ENCODE results near the gene VRK2.

The VRK2 gene

GRCh38 chr2:58204195-58204959, 157.8 kb downstream of the VRK2 start:
- no peak for TF ChIP-seq EZH2phosphoT487 (conservative IDR thresholded peaks at IDR 0.05; ENCODE audit: low read length)
- TF ChIP-seq CTCF (IDR thresholded peaks at IDR 0.05; ENCODE audit: insufficient read depth, low read length, poor library complexity, severe bottlenecking): no peak
- Histone ChIP-seq H3K9me2 (replicated peaks; ENCODE audit: insufficient read depth, low read length) (no peaks in the 10 kb centered on the region), H3K9me3 (ENCODE audit: insufficient read depth, low read length) (no peaks in the 10 kb centered on the region), H2AFZ (ENCODE audit: low read depth, low read length, severe bottlenecking) (no peak overlapping the region), H3K79me2 (ENCODE audit: insufficient read depth, low read length) (no peaks in the 10 kb centered on the region), H3K4me3 (ENCODE audit: insufficient read depth, low read length, poor library complexity, severe bottlenecking) (no peak overlapping the region), H3K36me3 (ENCODE audit: low read length) (peaks cover 22% of the 10 kb centered on the region; the same call in 1 of the 2 replicates), H4K20me1 (ENCODE audit: low read depth, low read length) (no peaks in the 10 kb centered on the region), H3K27me3 (ENCODE audit: low read length) (no peaks in the 10 kb centered on the region), H3K4me2 (ENCODE audit: low read depth, low read length, poor library complexity, severe bottlenecking) (no peak overlapping the region), H3K9ac (ENCODE audit: low read length) (no peak overlapping the region), H3F3A (ENCODE audit: insufficient read depth) (no peaks in the 10 kb centered on the region), H3K27ac (ENCODE audit: low read depth, low read length) (no peak overlapping the region)

DNA sequence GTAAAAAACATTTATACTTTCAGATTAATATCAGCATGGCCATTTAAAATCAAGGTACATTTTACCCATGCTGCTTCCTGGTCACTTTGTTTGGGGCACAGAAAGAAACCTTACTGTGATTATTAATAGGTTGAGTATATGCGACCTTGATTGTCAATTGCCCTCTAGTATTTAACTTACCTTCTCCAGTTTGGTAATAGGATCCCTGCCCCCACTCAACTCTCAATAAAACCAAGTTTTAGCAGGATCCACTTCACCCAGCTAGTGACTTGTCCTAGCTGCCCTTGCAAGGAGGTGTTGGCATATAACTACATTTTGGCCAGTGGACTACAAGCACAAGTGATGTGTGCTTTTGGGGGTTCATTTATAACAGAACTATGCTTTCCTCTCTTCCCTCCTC, 160.2 kb downstream of the VRK2 start:
- no peaks in the 10 kb centered on the region for H3K27me3 ChIP-seq (ENCODE audit: low read length)
- no peak overlapping the region for H3K4me2 ChIP-seq (ENCODE audit: low read depth, low read length, poor library complexity, severe bottlenecking)
- no peak overlapping the region for H2AFZ ChIP-seq (ENCODE audit: low read depth, low read length, severe bottlenecking)
- no peaks in the 10 kb centered on the region for H3F3A ChIP-seq (ENCODE audit: insufficient read depth)
- no peak overlapping the region for H3K4me3 ChIP-seq (ENCODE audit: insufficient read depth, low read length, poor library complexity, severe bottlenecking)
- H3K79me2 ChIP-seq (ENCODE audit: insufficient read depth, low read length): no peaks in the 10 kb centered on the region
- H3K27ac ChIP-seq (ENCODE audit: low read depth, low read length): no peak overlapping the region
- no peaks in the 10 kb centered on the region for H3K9me2 ChIP-seq (replicated peaks; ENCODE audit: insufficient read depth, low read length)
- peaks cover 11% of the 10 kb centered on the region for H3K36me3 ChIP-seq (ENCODE audit: low read length)
- H3K9ac ChIP-seq (ENCODE audit: low read length): no peak overlapping the region
- H4K20me1 ChIP-seq (ENCODE audit: low read depth, low read length): no peaks in the 10 kb centered on the region
- no peak for TF ChIP-seq EZH2phosphoT487 (conservative IDR thresholded peaks at IDR 0.05; ENCODE audit: low read length)
- no peaks in the 10 kb centered on the region for H3K9me3 ChIP-seq (ENCODE audit: insufficient read depth, low read length)

DNA sequence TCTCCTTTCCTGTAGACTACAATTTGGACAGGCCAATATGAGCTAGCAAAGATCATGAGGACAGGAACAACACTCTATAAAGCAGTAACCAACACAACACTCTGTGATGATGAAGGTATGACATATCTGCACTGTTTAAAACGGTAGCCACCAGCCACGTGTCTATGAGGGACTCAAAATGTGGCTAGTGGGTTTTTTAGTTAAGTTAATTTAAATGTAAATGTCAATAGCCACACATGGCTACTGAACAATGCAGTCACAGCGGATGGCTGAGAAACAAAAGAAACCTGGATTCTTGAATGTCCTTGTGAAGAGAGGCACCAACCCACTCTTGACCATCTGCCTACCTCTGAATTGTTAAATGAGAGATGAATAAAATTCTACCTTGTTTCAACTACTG, 160.6 kb downstream of the VRK2 start:
- Histone ChIP-seq H3K79me2 (ENCODE audit: insufficient read depth, low read length) (no peaks in the 10 kb centered on the region), H3K9me2 (replicated peaks; ENCODE audit: insufficient read depth, low read length) (no peaks in the 10 kb centered on the region), H3K4me2 (ENCODE audit: low read depth, low read length, poor library complexity, severe bottlenecking) (no peak overlapping the region), H3K36me3 (ENCODE audit: low read length) (peaks cover 8% of the 10 kb centered on the region), H3K27me3 (ENCODE audit: low read length) (no peaks in the 10 kb centered on the region), H3K9me3 (ENCODE audit: insufficient read depth, low read length) (no peaks in the 10 kb centered on the region), H3K4me3 (ENCODE audit: insufficient read depth, low read length, poor library complexity, severe bottlenecking) (no peak overlapping the region), H2AFZ (ENCODE audit: low read depth, low read length, severe bottlenecking) (no peak overlapping the region), H3K27ac (ENCODE audit: low read depth, low read length) (no peak overlapping the region), H3K9ac (ENCODE audit: low read length) (no peak overlapping the region), H3F3A (ENCODE audit: insufficient read depth) (no peaks in the 10 kb centered on the region), H4K20me1 (ENCODE audit: low read depth, low read length) (no peaks in the 10 kb centered on the region)
- TF ChIP-seq EZH2phosphoT487 (conservative IDR thresholded peaks at IDR 0.05; ENCODE audit: low read length): no peak
- no peak for TF ChIP-seq CTCF (IDR thresholded peaks at IDR 0.05; ENCODE audit: insufficient read depth, low read length, poor library complexity, severe bottlenecking)

Measured in SU-DHL-6 (cell line).